ENCODE data around the gene TEAD1.

Gene TEAD1

DNA sequence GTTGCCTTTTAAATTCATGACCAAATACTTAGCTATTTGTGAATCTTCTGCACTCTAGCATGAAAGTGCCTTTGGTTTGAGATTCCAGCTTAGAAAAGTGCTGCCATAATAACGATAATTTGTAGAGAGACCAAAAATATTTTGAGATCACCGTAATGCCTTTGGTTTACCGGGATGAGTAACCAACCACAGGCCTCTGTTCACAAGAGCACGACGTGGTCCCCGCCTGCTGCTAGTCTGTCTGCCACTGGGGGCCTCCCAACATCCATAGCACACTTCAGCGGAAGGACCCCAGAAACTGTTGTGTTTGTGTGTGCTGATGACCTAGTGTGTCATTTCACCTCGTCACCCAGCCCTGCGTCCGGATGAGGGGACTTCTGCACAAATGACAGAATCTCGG is 267.9 kb downstream of the TEAD1 start:
- no peak for DNase-seq (ENCODE audit: low spot score)

- DNase-seq (ENCODE audit: low spot score), result no peak
Measured at GRCh38 chr11:12943311-12943710, 269.1 kb downstream of the TEAD1 start.

GRCh38 chr11:12944889-12945288 is 270.7 kb downstream of the TEAD1 start:
- no peak for DNase-seq (ENCODE audit: low spot score)

GRCh38 chr11:12949453-12949852 is 275.2 kb downstream of the TEAD1 start:
- no peak for DNase-seq (ENCODE audit: low spot score)

GRCh38 chr11:12950670-12951069 is 276.4 kb downstream of the TEAD1 start:
- DNase-seq (ENCODE audit: low spot score), result no peak

GRCh38 chr11:12951376-12951775 is 277.2 kb downstream of the TEAD1 start:
- no peak for DNase-seq (ENCODE audit: low spot score)

- DNase-seq (ENCODE audit: low spot score), result no peak
Measured at GRCh38 chr11:12952094-12952493, 277.9 kb downstream of the TEAD1 start.

DNA sequence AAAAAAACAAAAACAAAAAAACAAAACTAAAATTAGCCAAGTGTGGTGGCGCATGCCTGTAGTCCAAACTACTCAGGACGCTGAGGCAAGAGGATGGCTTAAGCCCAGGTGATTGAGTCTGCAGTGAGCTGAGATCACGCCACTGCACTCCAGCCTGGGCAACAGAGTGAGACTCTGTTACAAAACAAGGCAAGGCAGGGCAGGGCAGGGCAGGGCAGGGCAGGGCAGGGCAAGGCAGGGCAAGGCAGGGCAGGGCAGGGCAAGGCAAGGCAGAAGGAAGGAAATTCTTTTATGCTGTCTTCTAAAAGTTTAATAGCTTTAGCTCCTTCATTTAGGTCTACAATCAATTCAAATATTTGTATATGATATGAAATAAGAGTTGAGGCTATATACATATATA is 284.8 kb downstream of the TEAD1 start:
- no peak for DNase-seq (ENCODE audit: low spot score)

DNA sequence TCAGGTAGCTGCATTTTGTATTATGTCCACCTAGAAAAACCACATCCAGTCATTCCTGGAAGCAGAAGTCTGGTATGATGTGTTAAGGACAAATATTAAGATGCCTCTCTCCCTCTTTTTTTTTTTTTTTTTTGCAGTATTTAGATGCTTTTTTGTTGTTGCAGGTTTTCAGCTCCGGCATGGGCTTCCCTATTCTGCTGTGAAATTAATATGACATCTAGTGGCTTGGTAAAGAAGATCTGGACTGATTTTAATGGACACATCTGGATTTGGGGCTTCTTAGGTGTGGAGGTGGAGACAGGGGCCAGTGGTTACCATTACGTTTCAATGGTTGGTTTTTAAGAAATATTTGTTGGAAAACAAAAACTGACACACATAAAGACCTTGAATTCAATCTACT is 287.4 kb downstream of the TEAD1 start:
- DNase-seq (ENCODE audit: low spot score), result no peak

- DNase-seq (ENCODE audit: low spot score), result no peak
Measured at GRCh38 chr11:12962306-12962705, 288.1 kb downstream of the TEAD1 start.

GRCh38 chr11:12963051-12963450 is 288.8 kb downstream of the TEAD1 start:
- no peak for DNase-seq (ENCODE audit: low spot score)

- peak; percentile 36 for DNase-seq (ENCODE audit: low spot score)
Measured at GRCh38 chr11:12963792-12964536, 289.7 kb downstream of the TEAD1 start.

- DNase-seq (ENCODE audit: low spot score), result no peak
Measured at GRCh38 chr11:12964650-12965049, 290.4 kb downstream of the TEAD1 start.

- no peak for DNase-seq (ENCODE audit: low spot score)
Measured at GRCh38 chr11:12966002-12966401, 291.8 kb downstream of the TEAD1 start.

GRCh38 chr11:12968101-12968500 is 293.9 kb downstream of the TEAD1 start:
- no peak for DNase-seq (ENCODE audit: low spot score)

GRCh38 chr11:12968826-12969225 is 294.6 kb downstream of the TEAD1 start:
- DNase-seq (ENCODE audit: low spot score), result no peak

DNA sequence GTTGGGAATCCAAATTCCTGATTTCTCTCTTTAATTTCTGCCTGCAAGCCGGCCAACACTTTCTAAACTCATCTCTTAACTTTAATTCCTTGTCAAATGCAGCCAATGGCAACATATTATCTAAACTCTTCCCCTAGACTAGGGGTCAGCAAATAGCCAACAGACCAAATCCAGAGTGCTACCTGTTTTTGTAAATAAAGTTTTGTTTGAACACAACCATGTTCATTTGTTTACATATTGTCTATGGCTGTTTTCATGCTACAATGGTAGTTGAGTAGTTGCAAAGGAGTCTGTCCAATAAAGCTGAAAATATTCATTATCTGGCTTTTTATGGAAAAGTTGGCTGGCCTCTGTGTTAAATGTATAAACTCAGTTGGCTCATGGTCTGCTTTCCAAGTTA is 297.7 kb downstream of the TEAD1 start:
- no peak for DNase-seq (ENCODE audit: low spot score)

GRCh38 chr11:12973528-12974181 is 299.4 kb downstream of the TEAD1 start:
- DNase-seq (ENCODE audit: low spot score), result no peak

- DNase-seq (ENCODE audit: low spot score), result no peak
Measured at GRCh38 chr11:12975195-12975594, 301.0 kb downstream of the TEAD1 start.

DNA sequence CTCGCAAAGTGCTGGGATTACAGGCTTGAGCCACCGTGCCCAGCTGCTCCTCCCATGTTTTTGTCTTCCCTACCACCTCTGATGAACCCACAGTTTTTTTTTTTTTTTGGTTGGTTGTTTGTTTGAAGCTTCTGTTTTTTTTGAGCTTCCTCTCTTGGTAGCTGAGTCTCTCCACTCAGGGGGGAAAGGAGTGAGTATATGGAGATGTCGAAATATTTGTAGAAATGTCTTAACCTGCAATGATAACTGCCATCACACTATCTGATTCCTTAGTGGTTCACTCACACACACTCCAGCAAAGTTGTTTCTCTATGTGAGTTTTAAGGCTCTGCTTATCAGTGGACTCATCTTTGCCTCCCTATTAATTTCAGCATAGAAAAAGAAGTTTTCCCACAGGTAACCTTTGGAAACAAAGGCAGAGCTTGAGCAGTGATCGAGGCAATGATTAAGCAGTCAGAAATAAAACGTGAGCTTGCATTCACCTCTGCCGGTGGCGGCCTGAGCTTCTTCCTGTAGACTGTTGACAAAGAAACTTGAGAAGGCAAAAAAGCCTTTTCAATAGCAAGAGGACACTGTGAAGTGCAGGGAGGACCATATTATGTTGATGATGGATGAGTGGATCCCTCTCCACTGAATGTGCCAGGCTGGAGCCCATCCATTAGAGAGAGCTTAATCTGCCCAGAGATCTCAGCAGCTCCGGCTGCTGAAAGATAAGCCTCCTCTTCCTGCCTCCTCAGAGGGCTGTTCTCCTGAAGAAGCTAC is 305.9 kb downstream of the TEAD1 start:
- no peak for DNase-seq (ENCODE audit: low spot score)

DNA sequence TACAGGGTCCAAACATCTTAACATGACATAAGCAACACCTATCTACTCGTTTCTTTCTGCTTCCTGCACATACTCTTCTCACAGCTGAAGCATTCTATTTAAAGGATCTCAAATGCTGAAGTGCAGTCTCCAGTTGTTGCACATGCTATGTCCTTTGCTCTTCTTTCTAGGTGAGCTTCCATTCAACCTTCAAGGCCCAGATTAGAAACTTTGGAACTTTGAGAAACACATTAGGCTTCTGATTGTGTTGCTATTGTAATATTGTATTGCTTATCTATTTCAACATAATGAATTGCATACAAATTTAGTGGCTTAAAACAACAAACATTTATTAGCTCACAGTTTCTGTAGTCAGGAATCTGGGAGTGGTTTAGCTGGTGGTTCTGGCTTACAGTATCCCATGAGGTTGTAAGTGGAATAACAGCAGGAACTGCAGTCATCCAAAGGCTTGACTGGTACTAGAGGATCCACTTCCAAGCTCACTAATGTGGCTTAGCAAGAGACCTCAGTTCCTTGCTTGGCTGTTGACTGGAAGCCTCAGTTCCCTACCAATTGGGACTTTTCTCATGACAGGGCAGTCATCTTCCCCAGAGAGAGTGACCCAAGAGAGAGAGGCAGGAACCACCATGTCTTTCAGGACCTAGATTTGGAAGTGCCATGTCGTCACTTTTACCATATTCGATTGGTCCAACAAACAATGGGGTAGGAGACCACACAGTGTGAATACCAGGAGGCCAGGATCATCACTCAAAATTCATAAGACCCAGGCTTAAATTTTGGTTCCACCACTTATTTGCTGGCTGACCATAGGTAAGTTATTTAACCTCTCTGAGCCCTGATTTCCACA is 307.7 kb downstream of the TEAD1 start:
- no peak for DNase-seq (ENCODE audit: low spot score)

GRCh38 chr11:12983336-12983735 is 309.1 kb downstream of the TEAD1 start:
- no peak for DNase-seq (ENCODE audit: low spot score)

All from hematopoietic multipotent progenitor cell treated with erythropoietin and hydrocortisone succinate and interleukin-3 and kit ligand, for 15 days (in vitro differentiated cells).